ENCODE measurements around the gene PLK5. TPM values are rescaled to one million over a fixed set of nuclear protein-coding genes. Genes with fewer than 3 reads are reported as not detected.

The PLK5 gene
- total and polyA plus RNA-seq, 2 experiments from 2014 or later: 0.97 to 1.2 TPM

GRCh38 chr19:1561236-1561842 is 37.5 kb downstream of the PLK5 start:
- no peak overlapping the region for H3K4me3 Mint-ChIP-seq
- H3K36me3 Mint-ChIP-seq (ENCODE audit: low read depth): peaks cover 30% of the 10 kb centered on the region; the same call in 2 of the 3 replicates
- H3K9me3 Mint-ChIP-seq: no peaks in the 10 kb centered on the region; the same call in 2 of the 3 replicates
- Histone ChIP-seq H3K4me3 (no peak overlapping the region), H3K27me3 (ENCODE audit: insufficient read depth) (no peaks in the 10 kb centered on the region), H3K27ac (ENCODE audit: low read depth) (0 out of 2 replicates have a peak overlapping the region, but pooled peaks have one; percentile 45), H3K79me2 (replicated peaks; ENCODE audit: insufficient read depth) (peaks cover 81% of the 10 kb centered on the region), H3K36me3 (ENCODE audit: insufficient read depth) (peaks cover 3% of the 10 kb centered on the region; the same call in 1 of the 2 replicates), H3K4me1 (ENCODE audit: insufficient read depth) (no peaks in the 10 kb centered on the region), H2AFZ (no peak overlapping the region), H3K9me2 (ENCODE audit: insufficient read depth) (no peaks in the 10 kb centered on the region), H3K4me2 (no peak overlapping the region), H3F3A (replicated peaks; ENCODE audit: low read depth) (no peaks in the 10 kb centered on the region), H4K20me1 (replicated peaks; ENCODE audit: insufficient read depth) (peaks cover 55% of the 10 kb centered on the region)
- DNase-seq (ENCODE audit: low spot score) (no peak), ATAC-seq (no peak)
- peaks cover 4% of the 10 kb centered on the region for H3K27me3 Mint-ChIP-seq (ENCODE audit: insufficient read depth, low read depth, poor library complexity)
- no peak for TF ChIP-seq ZNF331 (CRISPR knock-in tag; IDR thresholded peaks at IDR 0.05; ENCODE audit: low read depth)
- TF ChIP-seq POLR2AphosphoS5 (IDR thresholded peaks at IDR 0.05; ENCODE audit: low read depth): no peak
- TF ChIP-seq, protein P1, sequence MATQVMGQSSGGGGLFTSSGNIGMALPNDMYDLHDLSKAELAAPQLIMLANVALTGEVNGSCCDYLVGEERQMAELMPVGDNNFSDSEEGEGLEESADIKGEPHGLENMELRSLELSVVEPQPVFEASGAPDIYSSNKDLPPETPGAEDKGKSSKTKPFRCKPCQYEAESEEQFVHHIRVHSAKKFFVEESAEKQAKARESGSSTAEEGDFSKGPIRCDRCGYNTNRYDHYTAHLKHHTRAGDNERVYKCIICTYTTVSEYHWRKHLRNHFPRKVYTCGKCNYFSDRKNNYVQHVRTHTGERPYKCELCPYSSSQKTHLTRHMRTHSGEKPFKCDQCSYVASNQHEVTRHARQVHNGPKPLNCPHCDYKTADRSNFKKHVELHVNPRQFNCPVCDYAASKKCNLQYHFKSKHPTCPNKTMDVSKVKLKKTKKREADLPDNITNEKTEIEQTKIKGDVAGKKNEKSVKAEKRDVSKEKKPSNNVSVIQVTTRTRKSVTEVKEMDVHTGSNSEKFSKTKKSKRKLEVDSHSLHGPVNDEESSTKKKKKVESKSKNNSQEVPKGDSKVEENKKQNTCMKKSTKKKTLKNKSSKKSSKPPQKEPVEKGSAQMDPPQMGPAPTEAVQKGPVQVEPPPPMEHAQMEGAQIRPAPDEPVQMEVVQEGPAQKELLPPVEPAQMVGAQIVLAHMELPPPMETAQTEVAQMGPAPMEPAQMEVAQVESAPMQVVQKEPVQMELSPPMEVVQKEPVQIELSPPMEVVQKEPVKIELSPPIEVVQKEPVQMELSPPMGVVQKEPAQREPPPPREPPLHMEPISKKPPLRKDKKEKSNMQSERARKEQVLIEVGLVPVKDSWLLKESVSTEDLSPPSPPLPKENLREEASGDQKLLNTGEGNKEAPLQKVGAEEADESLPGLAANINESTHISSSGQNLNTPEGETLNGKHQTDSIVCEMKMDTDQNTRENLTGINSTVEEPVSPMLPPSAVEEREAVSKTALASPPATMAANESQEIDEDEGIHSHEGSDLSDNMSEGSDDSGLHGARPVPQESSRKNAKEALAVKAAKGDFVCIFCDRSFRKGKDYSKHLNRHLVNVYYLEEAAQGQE (IDR thresholded peaks at IDR 0.05; ENCODE audit: unreplicated experiment): no peak
- TF ChIP-seq, protein P2, sequence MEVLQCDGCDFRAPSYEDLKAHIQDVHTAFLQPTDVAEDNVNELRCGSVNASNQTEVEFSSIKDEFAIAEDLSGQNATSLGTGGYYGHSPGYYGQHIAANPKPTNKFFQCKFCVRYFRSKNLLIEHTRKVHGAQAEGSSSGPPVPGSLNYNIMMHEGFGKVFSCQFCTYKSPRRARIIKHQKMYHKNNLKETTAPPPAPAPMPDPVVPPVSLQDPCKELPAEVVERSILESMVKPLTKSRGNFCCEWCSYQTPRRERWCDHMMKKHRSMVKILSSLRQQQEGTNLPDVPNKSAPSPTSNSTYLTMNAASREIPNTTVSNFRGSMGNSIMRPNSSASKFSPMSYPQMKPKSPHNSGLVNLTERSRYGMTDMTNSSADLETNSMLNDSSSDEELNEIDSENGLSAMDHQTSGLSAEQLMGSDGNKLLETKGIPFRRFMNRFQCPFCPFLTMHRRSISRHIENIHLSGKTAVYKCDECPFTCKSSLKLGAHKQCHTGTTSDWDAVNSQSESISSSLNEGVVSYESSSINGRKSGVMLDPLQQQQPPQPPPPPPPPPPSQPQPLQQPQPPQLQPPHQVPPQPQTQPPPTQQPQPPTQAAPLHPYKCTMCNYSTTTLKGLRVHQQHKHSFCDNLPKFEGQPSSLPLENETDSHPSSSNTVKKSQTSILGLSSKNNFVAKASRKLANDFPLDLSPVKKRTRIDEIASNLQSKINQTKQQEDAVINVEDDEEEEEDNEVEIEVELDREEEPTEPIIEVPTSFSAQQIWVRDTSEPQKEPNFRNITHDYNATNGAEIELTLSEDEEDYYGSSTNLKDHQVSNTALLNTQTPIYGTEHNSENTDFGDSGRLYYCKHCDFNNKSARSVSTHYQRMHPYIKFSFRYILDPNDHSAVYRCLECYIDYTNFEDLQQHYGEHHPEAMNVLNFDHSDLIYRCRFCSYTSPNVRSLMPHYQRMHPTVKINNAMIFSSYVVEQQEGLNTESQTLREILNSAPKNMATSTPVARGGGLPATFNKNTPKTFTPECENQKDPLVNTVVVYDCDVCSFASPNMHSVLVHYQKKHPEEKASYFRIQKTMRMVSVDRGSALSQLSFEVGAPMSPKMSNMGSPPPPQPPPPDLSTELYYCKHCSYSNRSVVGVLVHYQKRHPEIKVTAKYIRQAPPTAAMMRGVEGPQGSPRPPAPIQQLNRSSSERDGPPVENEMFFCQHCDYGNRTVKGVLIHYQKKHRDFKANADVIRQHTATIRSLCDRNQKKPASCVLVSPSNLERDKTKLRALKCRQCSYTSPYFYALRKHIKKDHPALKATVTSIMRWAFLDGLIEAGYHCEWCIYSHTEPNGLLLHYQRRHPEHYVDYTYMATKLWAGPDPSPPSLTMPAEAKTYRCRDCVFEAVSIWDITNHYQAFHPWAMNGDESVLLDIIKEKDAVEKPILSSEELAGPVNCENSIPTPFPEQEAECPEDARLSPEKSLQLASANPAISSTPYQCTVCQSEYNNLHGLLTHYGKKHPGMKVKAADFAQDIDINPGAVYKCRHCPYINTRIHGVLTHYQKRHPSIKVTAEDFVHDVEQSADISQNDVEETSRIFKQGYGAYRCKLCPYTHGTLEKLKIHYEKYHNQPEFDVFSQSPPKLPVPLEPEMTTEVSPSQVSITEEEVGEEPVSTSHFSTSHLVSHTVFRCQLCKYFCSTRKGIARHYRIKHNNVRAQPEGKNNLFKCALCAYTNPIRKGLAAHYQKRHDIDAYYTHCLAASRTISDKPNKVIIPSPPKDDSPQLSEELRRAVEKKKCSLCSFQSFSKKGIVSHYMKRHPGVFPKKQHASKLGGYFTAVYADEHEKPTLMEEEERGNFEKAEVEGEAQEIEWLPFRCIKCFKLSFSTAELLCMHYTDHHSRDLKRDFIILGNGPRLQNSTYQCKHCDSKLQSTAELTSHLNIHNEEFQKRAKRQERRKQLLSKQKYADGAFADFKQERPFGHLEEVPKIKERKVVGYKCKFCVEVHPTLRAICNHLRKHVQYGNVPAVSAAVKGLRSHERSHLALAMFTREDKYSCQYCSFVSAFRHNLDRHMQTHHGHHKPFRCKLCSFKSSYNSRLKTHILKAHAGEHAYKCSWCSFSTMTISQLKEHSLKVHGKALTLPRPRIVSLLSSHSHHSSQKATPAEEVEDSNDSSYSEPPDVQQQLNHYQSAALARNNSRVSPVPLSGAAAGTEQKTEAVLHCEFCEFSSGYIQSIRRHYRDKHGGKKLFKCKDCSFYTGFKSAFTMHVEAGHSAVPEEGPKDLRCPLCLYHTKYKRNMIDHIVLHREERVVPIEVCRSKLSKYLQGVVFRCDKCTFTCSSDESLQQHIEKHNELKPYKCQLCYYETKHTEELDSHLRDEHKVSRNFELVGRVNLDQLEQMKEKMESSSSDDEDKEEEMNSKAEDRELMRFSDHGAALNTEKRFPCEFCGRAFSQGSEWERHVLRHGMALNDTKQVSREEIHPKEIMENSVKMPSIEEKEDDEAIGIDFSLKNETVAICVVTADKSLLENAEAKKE (CRISPR knock-in tag; IDR thresholded peaks at IDR 0.05): no peak
- TF ChIP-seq CTCF (conservative IDR thresholded peaks at IDR 0.05; ENCODE audit: low read depth in 2 of 2): no peak
- TF ChIP-seq JUNB (IDR thresholded peaks at IDR 0.05; ENCODE audit: unreplicated experiment): no peak
- TF ChIP-seq NANOG (IDR thresholded peaks at IDR 0.05; ENCODE audit: borderline replicate concordance): no peak
- TF ChIP-seq CREB1 (CRISPR knock-in tag; IDR thresholded peaks at IDR 0.05; ENCODE audit: low read depth): no peak
- TF ChIP-seq EZH2phosphoT487 (IDR thresholded peaks at IDR 0.05; ENCODE audit: unreplicated experiment): no peak
- no peak for TF ChIP-seq ZNF114 (CRISPR knock-in tag; IDR thresholded peaks at IDR 0.05)
- TF ChIP-seq EZH2 (IDR thresholded peaks at IDR 0.05; ENCODE audit: low read depth, unreplicated experiment): no peak
- TF ChIP-seq, protein P3, sequence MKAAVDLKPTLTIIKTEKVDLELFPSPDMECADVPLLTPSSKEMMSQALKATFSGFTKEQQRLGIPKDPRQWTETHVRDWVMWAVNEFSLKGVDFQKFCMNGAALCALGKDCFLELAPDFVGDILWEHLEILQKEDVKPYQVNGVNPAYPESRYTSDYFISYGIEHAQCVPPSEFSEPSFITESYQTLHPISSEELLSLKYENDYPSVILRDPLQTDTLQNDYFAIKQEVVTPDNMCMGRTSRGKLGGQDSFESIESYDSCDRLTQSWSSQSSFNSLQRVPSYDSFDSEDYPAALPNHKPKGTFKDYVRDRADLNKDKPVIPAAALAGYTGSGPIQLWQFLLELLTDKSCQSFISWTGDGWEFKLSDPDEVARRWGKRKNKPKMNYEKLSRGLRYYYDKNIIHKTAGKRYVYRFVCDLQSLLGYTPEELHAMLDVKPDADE (IDR thresholded peaks at IDR 0.05): no peak
- no peak for TF ChIP-seq STAT1 (IDR thresholded peaks at IDR 0.05; ENCODE audit: unreplicated experiment)
- H3K27ac Mint-ChIP-seq: peak overlapping the region; percentile 56; the same call in 1 of the 2 replicates
- H3K4me1 Mint-ChIP-seq: peaks cover 2% of the 10 kb centered on the region; the same call in 2 of the 3 replicates

All from GM23338 (cell line).